Caco-2 (cell line): Measurements from ENCODE around the gene TSPAN14. TPM values are rescaled to one million over a fixed set of nuclear protein-coding genes. Genes with fewer than 3 reads are reported as not detected.

ENCODE experiments used
- BruUV-seq: library from RNA; stranded (reverse); fragments of 400-500 nt; replicated peaks from 2 replicates; lab custom pipeline; 2021; lab: Mats Ljungman, UMichigan
- CTCF ChIA-PET: fragments of 300-600 bp; sonication (Branson Sonifier 250); formaldehyde crosslinking; loops from one replicate; lab custom pipeline; 2022; ENCODE audit warnings: antibody characterized with exemption; lab: Charles Lee
- POLR2A ChIA-PET: fragments of 300-600 bp; sonication (Branson Sonifier 250); formaldehyde crosslinking; loops from one replicate; lab custom pipeline; 2022; ENCODE audit warnings: antibody characterized with exemption; lab: Charles Lee
- DNase-seq, 2 experiments: peaks; one replicate each; pipeline versions ENCODE4 v3.0.0 to v3.0.0-alpha.2; 2020 to 2022
- H3K27me3 ChIP-seq: replicated peaks from 2 replicates; pipeline ENCODE4 v1.6.0; 2011; ENCODE audit warnings: low read length; ENCODE audit not compliant: control insufficient read depth, insufficient read depth
- H3K36me3 ChIP-seq: 2 replicates; pipeline ENCODE4 v1.5.1; 2011; ENCODE audit warnings: low read length; ENCODE audit not compliant: control insufficient read depth, insufficient read depth
- H3K4me1 ChIP-seq: fragments of 250-450 bp; sonication (Bioruptor Pico); 2 replicates; pipeline ENCODE4 v1.5.1; 2020; ENCODE audit warnings: mild to moderate bottlenecking
- H3K4me3 ChIP-seq: 2 replicates; pipeline ENCODE4 v1.5.1; 2011; ENCODE audit warnings: low read depth, mild to moderate bottlenecking, control low read depth, low read length
- H3K9me3 ChIP-seq: fragments of 250-450 bp; sonication (Bioruptor Pico); 2 replicates; pipeline ENCODE4 v1.5.1; 2020; ENCODE audit warnings: mild to moderate bottlenecking, moderate library complexity
- H3K27ac Mint-ChIP-seq: one replicate; pipeline ENCODE4 v1.8.0; 2022; ENCODE audit warnings: mixed read lengths; ENCODE audit not compliant: unreplicated experiment
- H3K27me3 Mint-ChIP-seq: one replicate; pipeline ENCODE4 v1.8.0; 2022; ENCODE audit warnings: mixed read lengths; ENCODE audit not compliant: insufficient read depth, unreplicated experiment
- H3K36me3 Mint-ChIP-seq: one replicate; pipeline ENCODE4 v1.8.0; 2022; ENCODE audit warnings: mild to moderate bottlenecking, mixed read lengths; ENCODE audit not compliant: insufficient read depth, unreplicated experiment
- H3K4me1 Mint-ChIP-seq: one replicate; pipeline ENCODE4 v1.8.0; 2022; ENCODE audit warnings: low read depth, mixed read lengths; ENCODE audit not compliant: unreplicated experiment
- H3K4me3 Mint-ChIP-seq: one replicate; pipeline ENCODE4 v1.8.0; 2022; ENCODE audit warnings: mild to moderate bottlenecking, moderate library complexity, mixed read lengths; ENCODE audit not compliant: unreplicated experiment
- H3K9me3 Mint-ChIP-seq: one replicate; pipeline ENCODE4 v1.8.0; 2022; ENCODE audit warnings: mixed read lengths; ENCODE audit not compliant: unreplicated experiment
- intact Hi-C: fragments of 100-400 bp; cut with micrococcal nuclease; formaldehyde crosslinking; loops from one replicate; pipeline ENCODE4 v1.10.0; 2022; ENCODE audit not compliant: unreplicated experiment
- total RNA-seq: library from RNA; stranded (reverse); gene quantifications from 2 replicates; pipeline ENCODE4 v1.2.3, GENCODE V29; 2022
- TF ChIP-seq, protein P1 (sequence below), 2 experiments: fragments of 200-600 bp in 1 of 2; IDR thresholded peaks; 1 replicate in 1 of 2; 2 replicates in 1 of 2; pipeline versions ENCODE4 v1.5.1 to v1.8.0; 2011 to 2022; ENCODE audit warnings: antibody characterized with exemption in 1 of 2, control low read depth in 1 of 2, inconsistent platforms in 1 of 2, low read depth in 1 of 2, low read length in 1 of 2, mild to moderate bottlenecking in 1 of 2, moderate library complexity in 1 of 2; ENCODE audit not compliant: insufficient read depth in 1 of 2, severe bottlenecking in 1 of 2, unreplicated experiment in 1 of 2

TSPAN14 gene
- total RNA-seq, 1 experiment from 2014 or later, result 140 TPM

GRCh38 chr10:80579181-80579763, 125.2 kb downstream of the TSPAN14 start:
- CTCF ChIA-PET, result no interaction called here
- Histone ChIP-seq H3K27me3 (no peaks in the 10 kb centered on the region), H3K4me1 (no peaks in the 10 kb centered on the region), H3K36me3 (no peaks in the 10 kb centered on the region; the same call in 1 of the 2 replicates), H3K4me3 (no peak overlapping the region), H3K9me3 (no peaks in the 10 kb centered on the region)
- no peak for DNase-seq
- Mint-ChIP-seq H3K27ac (no peak overlapping the region), H3K27me3 (peaks cover 6% of the 10 kb centered on the region), H3K4me3 (no peak overlapping the region), H3K4me1 (no peaks in the 10 kb centered on the region), H3K9me3 (no peaks in the 10 kb centered on the region), H3K36me3 (no peaks in the 10 kb centered on the region)
- intact Hi-C loops, result no loop called here
- TF ChIP-seq, protein P1, sequence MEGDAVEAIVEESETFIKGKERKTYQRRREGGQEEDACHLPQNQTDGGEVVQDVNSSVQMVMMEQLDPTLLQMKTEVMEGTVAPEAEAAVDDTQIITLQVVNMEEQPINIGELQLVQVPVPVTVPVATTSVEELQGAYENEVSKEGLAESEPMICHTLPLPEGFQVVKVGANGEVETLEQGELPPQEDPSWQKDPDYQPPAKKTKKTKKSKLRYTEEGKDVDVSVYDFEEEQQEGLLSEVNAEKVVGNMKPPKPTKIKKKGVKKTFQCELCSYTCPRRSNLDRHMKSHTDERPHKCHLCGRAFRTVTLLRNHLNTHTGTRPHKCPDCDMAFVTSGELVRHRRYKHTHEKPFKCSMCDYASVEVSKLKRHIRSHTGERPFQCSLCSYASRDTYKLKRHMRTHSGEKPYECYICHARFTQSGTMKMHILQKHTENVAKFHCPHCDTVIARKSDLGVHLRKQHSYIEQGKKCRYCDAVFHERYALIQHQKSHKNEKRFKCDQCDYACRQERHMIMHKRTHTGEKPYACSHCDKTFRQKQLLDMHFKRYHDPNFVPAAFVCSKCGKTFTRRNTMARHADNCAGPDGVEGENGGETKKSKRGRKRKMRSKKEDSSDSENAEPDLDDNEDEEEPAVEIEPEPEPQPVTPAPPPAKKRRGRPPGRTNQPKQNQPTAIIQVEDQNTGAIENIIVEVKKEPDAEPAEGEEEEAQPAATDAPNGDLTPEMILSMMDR (IDR thresholded peaks at IDR 0.05; ENCODE audit: insufficient read depth in 1 of 2, low read depth in 1 of 2, low read length in 1 of 2, severe bottlenecking in 1 of 2, unreplicated experiment in 1 of 2), result no peak
- POLR2A ChIA-PET, result no interaction called here
- BruUV-seq, result no TSS peak

GRCh38 chr10:80579849-80580637, 125.9 kb downstream of the TSPAN14 start:
- Mint-ChIP-seq H3K36me3 (no peaks in the 10 kb centered on the region), H3K4me3 (no peak overlapping the region), H3K27me3 (peaks cover 6% of the 10 kb centered on the region), H3K4me1 (no peaks in the 10 kb centered on the region), H3K9me3 (no peaks in the 10 kb centered on the region), H3K27ac (no peak overlapping the region)
- ChIA-PET POLR2A (no interaction called here), CTCF (no interaction called here)
- no peaks in the 10 kb centered on the region; the same call in 1 of the 2 replicates for H3K36me3 ChIP-seq
- intact Hi-C loops, result no loop called here
- H3K27me3 ChIP-seq, result no peaks in the 10 kb centered on the region
- H3K4me3 ChIP-seq, result no peak overlapping the region
- TF ChIP-seq, protein P1 (IDR thresholded peaks at IDR 0.05; ENCODE audit: insufficient read depth in 1 of 2, low read depth in 1 of 2, low read length in 1 of 2, severe bottlenecking in 1 of 2, unreplicated experiment in 1 of 2), result no peak
- BruUV-seq, result no TSS peak
- no peak for DNase-seq
- no peaks in the 10 kb centered on the region for H3K4me1 ChIP-seq
- no peaks in the 10 kb centered on the region for H3K9me3 ChIP-seq

GRCh38 chr10:80580638-80581468, 126.7 kb downstream of the TSPAN14 start:
- Histone ChIP-seq H3K4me3 (no peak overlapping the region), H3K27me3 (no peaks in the 10 kb centered on the region), H3K9me3 (no peaks in the 10 kb centered on the region), H3K36me3 (no peaks in the 10 kb centered on the region; the same call in 1 of the 2 replicates), H3K4me1 (no peaks in the 10 kb centered on the region)
- Mint-ChIP-seq H3K27me3 (peaks cover 6% of the 10 kb centered on the region), H3K9me3 (no peaks in the 10 kb centered on the region), H3K36me3 (no peaks in the 10 kb centered on the region), H3K27ac (no peak overlapping the region), H3K4me1 (no peaks in the 10 kb centered on the region), H3K4me3 (no peak overlapping the region)
- BruUV-seq, result no TSS peak
- intact Hi-C loops, result no loop called here
- TF ChIP-seq, protein P1 (IDR thresholded peaks at IDR 0.05; ENCODE audit: insufficient read depth in 1 of 2, low read depth in 1 of 2, low read length in 1 of 2, severe bottlenecking in 1 of 2, unreplicated experiment in 1 of 2), result no peak
- ChIA-PET CTCF (no interaction called here), POLR2A (no interaction called here)
- no peak for DNase-seq
